HG03354 (cell line): ENCODE measurements around the gene ADGB.
"Not testable (repeated sequence)": the region's sequence is repeated elsewhere in the genome, so short reads cannot be mapped to it uniquely, and the experiment has no call there.

ENCODE experiments used
- ATAC-seq: cut with Tn5 transposase; IDR thresholded peaks from one replicate; pipeline ENCODE4 v1.9.1; 2021; ENCODE audit warnings: mild to moderate bottlenecking; ENCODE audit not compliant: unreplicated experiment, poor library complexity, severe bottlenecking

Gene ADGB

GRCh38 chr6:146719387-146719786, 120.6 kb downstream of the ADGB start:
- ATAC-seq: no peak

GRCh38 chr6:146739696-146740095, 140.9 kb downstream of the ADGB start:
- no peak for ATAC-seq

- ATAC-seq: no peak
Measured at GRCh38 chr6:146741609-146742008, 142.8 kb downstream of the ADGB start.

- no peak for ATAC-seq
Measured at GRCh38 chr6:146753306-146753705, 154.5 kb downstream of the ADGB start.

GRCh38 chr6:146767632-146768031, 168.9 kb downstream of the ADGB start:
- ATAC-seq: no peak

- ATAC-seq: no peak
Measured at GRCh38 chr6:146768722-146769121, 169.9 kb downstream of the ADGB start.

- peak; percentile 20 for ATAC-seq
Measured at GRCh38 chr6:146770275-146770964, 171.6 kb downstream of the ADGB start.

- ATAC-seq: peak; percentile 65
Measured at GRCh38 chr6:146770965-146771735, 172.4 kb downstream of the ADGB start.

GRCh38 chr6:146775220-146775619, 176.4 kb downstream of the ADGB start:
- ATAC-seq: no peak

- no peak for ATAC-seq
Measured at GRCh38 chr6:146781836-146782235, 183.1 kb downstream of the ADGB start.

GRCh38 chr6:146785001-146785585, 186.3 kb downstream of the ADGB start:
- ATAC-seq: peak; percentile 91

GRCh38 chr6:146787876-146788508, 189.2 kb downstream of the ADGB start:
- no peak for ATAC-seq

- ATAC-seq: no peak
Measured at GRCh38 chr6:146790561-146791091, 191.9 kb downstream of the ADGB start.

GRCh38 chr6:146791930-146792329, 193.2 kb downstream of the ADGB start:
- ATAC-seq: no peak

GRCh38 chr6:146793218-146793617, 194.4 kb downstream of the ADGB start:
- ATAC-seq: not testable (repeated sequence)

- ATAC-seq: no peak
Measured at GRCh38 chr6:146795479-146796133, 196.8 kb downstream of the ADGB start.

GRCh38 chr6:146803167-146803566, 204.4 kb downstream of the ADGB start:
- ATAC-seq: not testable (repeated sequence)

GRCh38 chr6:146803601-146804000, 204.8 kb downstream of the ADGB start:
- ATAC-seq: no peak

GRCh38 chr6:146805546-146806325, 207.0 kb downstream of the ADGB start:
- no peak for ATAC-seq
